Caki2 (cell line): ENCODE measurements around the gene RIOK2. TPM values are rescaled to one million over a fixed set of nuclear protein-coding genes. Genes with fewer than 3 reads are reported as not detected.

Source experiments
- DNase-seq: peaks from one replicate; pipeline ENCODE4 v3.0.0-alpha.2; 2015; ENCODE audit warnings: low read depth
- in situ Hi-C: cut with HindIII; loops from 2 replicates; pipeline ENCODE4 v1.10.0; 2016; ENCODE audit warnings: low sequenced_read_pairs, low pct_unique_long_range_greater_than_20kb, mixed read lengths
- total RNA-seq: library from RNA; depleted of rRNA; stranded (reverse); fragments of >200 nt; shearing (Covaris generic); gene quantifications from 2 replicates; pipeline ENCODE4 v1.2.3, GENCODE V29; 2014; ENCODE audit warnings: low replicate concordance

The RIOK2 gene
- total RNA-seq, 1 experiment from 2014 or later: 13.2 TPM

GRCh38 chr5:97135868-97136267, 47.2 kb downstream of the RIOK2 start:
- in situ Hi-C loops: no loop called here
- no peak for DNase-seq

- DNase-seq: no peak
- in situ Hi-C loops: no loop called here
Observed at GRCh38 chr5:97134634-97135033, 48.4 kb downstream of the RIOK2 start.

- in situ Hi-C loops: no loop called here
- DNase-seq: no peak
Observed at GRCh38 chr5:97133101-97133500, 49.9 kb downstream of the RIOK2 start.

- in situ Hi-C loops: no loop called here
- no peak for DNase-seq
Observed at GRCh38 chr5:97131921-97132320, 51.1 kb downstream of the RIOK2 start.

GRCh38 chr5:97131139-97131710, 51.8 kb downstream of the RIOK2 start:
- no peak for DNase-seq
- in situ Hi-C loops: no loop called here

GRCh38 chr5:97127727-97128126, 55.3 kb downstream of the RIOK2 start:
- in situ Hi-C loops: no loop called here
- DNase-seq: no peak

GRCh38 chr5:97125125-97125683, 57.8 kb downstream of the RIOK2 start:
- no peak for DNase-seq
- in situ Hi-C loops: no loop called here

- no peak for DNase-seq
- in situ Hi-C loops: no loop called here
Observed at GRCh38 chr5:97124335-97124734, 58.7 kb downstream of the RIOK2 start.

GRCh38 chr5:97121848-97122247, 61.2 kb downstream of the RIOK2 start:
- no peak for DNase-seq
- in situ Hi-C loops: no loop called here

GRCh38 chr5:97120195-97120594, 62.9 kb downstream of the RIOK2 start:
- in situ Hi-C loops: no loop called here
- DNase-seq: no peak

- no peak for DNase-seq
- in situ Hi-C loops: no loop called here
Observed at GRCh38 chr5:97119007-97119390, 64.0 kb downstream of the RIOK2 start.

- no peak for DNase-seq
- in situ Hi-C loops: no loop called here
Observed at GRCh38 chr5:97118261-97119006, 64.6 kb downstream of the RIOK2 start.

GRCh38 chr5:97115932-97116331, 67.1 kb downstream of the RIOK2 start:
- DNase-seq: no peak
- in situ Hi-C loops: no loop called here

- no peak for DNase-seq
- in situ Hi-C loops: no loop called here
Observed at GRCh38 chr5:97112230-97112629, 70.8 kb downstream of the RIOK2 start.

- no peak for DNase-seq
- in situ Hi-C loops: no loop called here
Observed at GRCh38 chr5:97111616-97112015, 71.4 kb downstream of the RIOK2 start.

- no peak for DNase-seq
- in situ Hi-C loops: no loop called here
Observed at GRCh38 chr5:97111004-97111403, 72.0 kb downstream of the RIOK2 start.
